Ovary (tissue), 3 donors: ENCODE data around the gene RYR3.

ENCODE experiments used
- EP300 ChIP-seq: sonication (generic); formaldehyde crosslinking; IDR thresholded peaks from one replicate; pipeline ENCODE4 v1.6.1; 2017; ENCODE audit warnings: antibody characterized with exemption
- POLR2A ChIP-seq: fragments of 450-650 bp; IDR thresholded peaks from one replicate; pipeline ENCODE4 v1.6.1; 2017; ENCODE audit warnings: antibody characterized with exemption, mild to moderate bottlenecking, moderate library complexity
- TF ChIP-seq, protein P1 (sequence below), 3 donors: fragments of 450-650 bp in 2 of 3; fragments of 200-600 bp in 1 of 3; IDR thresholded peaks; one replicate each; pipeline versions ENCODE4 v1.5.1 to v1.8.0; 2016 to 2022; ENCODE audit warnings: antibody characterized with exemption in 3 of 3, mild to moderate bottlenecking in 1 of 3
- donor health status: DM: no; HTN: no; CAD: no.

DNA sequence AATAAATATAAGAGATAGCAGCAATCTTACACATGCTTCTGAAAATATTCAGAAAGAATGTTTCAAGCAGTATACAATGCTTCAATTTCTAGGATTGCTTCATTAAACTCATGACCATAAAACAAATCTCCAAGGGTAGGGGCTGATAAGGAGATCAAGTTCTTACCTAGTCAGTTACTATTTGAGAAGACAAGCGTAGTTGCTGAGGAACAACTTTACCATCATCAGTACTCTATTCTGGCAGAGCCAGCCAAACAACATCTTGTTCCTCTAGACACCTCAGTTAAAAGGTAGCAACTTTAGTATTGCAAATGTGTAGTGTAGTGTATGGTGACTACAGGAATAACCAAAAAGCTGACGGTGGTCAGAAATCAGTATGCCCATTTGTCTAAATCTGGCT, 572.2 kb downstream of the RYR3 start:
- TF ChIP-seq, protein P1, sequence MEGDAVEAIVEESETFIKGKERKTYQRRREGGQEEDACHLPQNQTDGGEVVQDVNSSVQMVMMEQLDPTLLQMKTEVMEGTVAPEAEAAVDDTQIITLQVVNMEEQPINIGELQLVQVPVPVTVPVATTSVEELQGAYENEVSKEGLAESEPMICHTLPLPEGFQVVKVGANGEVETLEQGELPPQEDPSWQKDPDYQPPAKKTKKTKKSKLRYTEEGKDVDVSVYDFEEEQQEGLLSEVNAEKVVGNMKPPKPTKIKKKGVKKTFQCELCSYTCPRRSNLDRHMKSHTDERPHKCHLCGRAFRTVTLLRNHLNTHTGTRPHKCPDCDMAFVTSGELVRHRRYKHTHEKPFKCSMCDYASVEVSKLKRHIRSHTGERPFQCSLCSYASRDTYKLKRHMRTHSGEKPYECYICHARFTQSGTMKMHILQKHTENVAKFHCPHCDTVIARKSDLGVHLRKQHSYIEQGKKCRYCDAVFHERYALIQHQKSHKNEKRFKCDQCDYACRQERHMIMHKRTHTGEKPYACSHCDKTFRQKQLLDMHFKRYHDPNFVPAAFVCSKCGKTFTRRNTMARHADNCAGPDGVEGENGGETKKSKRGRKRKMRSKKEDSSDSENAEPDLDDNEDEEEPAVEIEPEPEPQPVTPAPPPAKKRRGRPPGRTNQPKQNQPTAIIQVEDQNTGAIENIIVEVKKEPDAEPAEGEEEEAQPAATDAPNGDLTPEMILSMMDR (IDR thresholded peaks at IDR 0.05) = no peak
- TF ChIP-seq EP300 = no peak
- no peak for TF ChIP-seq POLR2A
